HG03064 (cell line): ENCODE results near the gene OCA2.
"Not testable (repeated sequence)": the region's sequence is repeated elsewhere in the genome, so short reads cannot be mapped to it uniquely, and the experiment has no call there.

ENCODE experiments used
- ATAC-seq: cut with Tn5 transposase; IDR thresholded peaks from one replicate; pipeline ENCODE4 v1.9.1; 2021; ENCODE audit warnings: low read depth; ENCODE audit not compliant: unreplicated experiment

The OCA2 gene

GRCh38 chr15:27861171-27861570, 237.9 kb downstream of the OCA2 start:
- ATAC-seq: no peak

- ATAC-seq: no peak
Observed at GRCh38 chr15:27855137-27855536, 244.0 kb downstream of the OCA2 start.

GRCh38 chr15:27854601-27855000, 244.5 kb downstream of the OCA2 start:
- ATAC-seq: no peak

GRCh38 chr15:27853624-27854455, 245.3 kb downstream of the OCA2 start:
- no peak for ATAC-seq

GRCh38 chr15:27851858-27852210, 247.3 kb downstream of the OCA2 start:
- ATAC-seq: no peak

- ATAC-seq: no peak
Observed at GRCh38 chr15:27850981-27851857, 247.9 kb downstream of the OCA2 start.

- no peak for ATAC-seq
Observed at GRCh38 chr15:27850050-27850449, 249.1 kb downstream of the OCA2 start.

GRCh38 chr15:27848936-27849335, 250.2 kb downstream of the OCA2 start:
- not testable (repeated sequence) for ATAC-seq

- ATAC-seq: no peak
Observed at GRCh38 chr15:27847775-27848710, 251.1 kb downstream of the OCA2 start.

- ATAC-seq: no peak
Observed at GRCh38 chr15:27846722-27847395, 252.3 kb downstream of the OCA2 start.

GRCh38 chr15:27845535-27846369, 253.4 kb downstream of the OCA2 start:
- no peak for ATAC-seq

GRCh38 chr15:27844018-27844666, 255.0 kb downstream of the OCA2 start:
- no peak for ATAC-seq

GRCh38 chr15:27843146-27843545, 256.0 kb downstream of the OCA2 start:
- ATAC-seq: no peak

GRCh38 chr15:27842526-27842925, 256.6 kb downstream of the OCA2 start:
- ATAC-seq: no peak

- no peak for ATAC-seq
Observed at GRCh38 chr15:27835233-27835939, 263.7 kb downstream of the OCA2 start.

- ATAC-seq: no peak
Observed at GRCh38 chr15:27834684-27835083, 264.4 kb downstream of the OCA2 start.

GRCh38 chr15:27833974-27834373, 265.1 kb downstream of the OCA2 start:
- ATAC-seq: no peak

- no peak for ATAC-seq
Observed at GRCh38 chr15:27833178-27833577, 265.9 kb downstream of the OCA2 start.
